ENCODE data around the gene CSTF2T. TPM values are rescaled to one million over a fixed set of nuclear protein-coding genes. Genes with fewer than 3 reads are reported as not detected.

The CSTF2T gene
- total and polyA plus RNA-seq, 2 donors (not counting 3 experiments of a cell fraction or from before 2014, with no cell fraction given) = 4.8 to 19.8 TPM

- no peak for TF ChIP-seq POLR2A (IDR thresholded peaks at IDR 0.05; ENCODE audit: low read depth, low read length)
- TF ChIP-seq EZH2 (IDR thresholded peaks at IDR 0.05; ENCODE audit: borderline replicate concordance, low read depth, low read length, severe bottlenecking) = no peak
- no peak for TF ChIP-seq MYC (IDR thresholded peaks at IDR 0.05; ENCODE audit: low read depth, low read length)
- TF ChIP-seq, protein P1, sequence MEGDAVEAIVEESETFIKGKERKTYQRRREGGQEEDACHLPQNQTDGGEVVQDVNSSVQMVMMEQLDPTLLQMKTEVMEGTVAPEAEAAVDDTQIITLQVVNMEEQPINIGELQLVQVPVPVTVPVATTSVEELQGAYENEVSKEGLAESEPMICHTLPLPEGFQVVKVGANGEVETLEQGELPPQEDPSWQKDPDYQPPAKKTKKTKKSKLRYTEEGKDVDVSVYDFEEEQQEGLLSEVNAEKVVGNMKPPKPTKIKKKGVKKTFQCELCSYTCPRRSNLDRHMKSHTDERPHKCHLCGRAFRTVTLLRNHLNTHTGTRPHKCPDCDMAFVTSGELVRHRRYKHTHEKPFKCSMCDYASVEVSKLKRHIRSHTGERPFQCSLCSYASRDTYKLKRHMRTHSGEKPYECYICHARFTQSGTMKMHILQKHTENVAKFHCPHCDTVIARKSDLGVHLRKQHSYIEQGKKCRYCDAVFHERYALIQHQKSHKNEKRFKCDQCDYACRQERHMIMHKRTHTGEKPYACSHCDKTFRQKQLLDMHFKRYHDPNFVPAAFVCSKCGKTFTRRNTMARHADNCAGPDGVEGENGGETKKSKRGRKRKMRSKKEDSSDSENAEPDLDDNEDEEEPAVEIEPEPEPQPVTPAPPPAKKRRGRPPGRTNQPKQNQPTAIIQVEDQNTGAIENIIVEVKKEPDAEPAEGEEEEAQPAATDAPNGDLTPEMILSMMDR (IDR thresholded peaks at IDR 0.05; ENCODE audit: extremely low read depth in 1 of 2, insufficient read depth in 1 of 2, low read depth in 1 of 2, low read length in 2 of 2) = no peak
- no peak for TF ChIP-seq JUN (IDR thresholded peaks at IDR 0.05; ENCODE audit: borderline replicate concordance, insufficient read depth, insufficient read length, low read depth)
- TF ChIP-seq GATA2 (IDR thresholded peaks at IDR 0.05; ENCODE audit: insufficient read depth, insufficient read length, low read depth, low read length) = no peak
- no peak for TF ChIP-seq POLR2AphosphoS5 (IDR thresholded peaks at IDR 0.05; ENCODE audit: insufficient read depth, low read depth, low read length)
- TF ChIP-seq MAX (IDR thresholded peaks at IDR 0.05; ENCODE audit: insufficient read depth, insufficient read length) = no peak
- no peak for TF ChIP-seq FOS (IDR thresholded peaks at IDR 0.05; ENCODE audit: borderline replicate concordance, insufficient read depth, low read length)
- intact Hi-C loops (cut with micrococcal nuclease) = no loop called here
- H3K36me3 ChIP-seq (ENCODE audit: control insufficient read depth in 2 of 2, extremely low read depth in 1 of 2, insufficient read depth in 2 of 2, low read length in 2 of 2) = no peaks in the 10 kb centered on the region
- FAIRE-seq = no peak
- no peaks in the 10 kb centered on the region for H3K4me1 ChIP-seq (ENCODE audit: control insufficient read depth, extremely low read depth, insufficient read depth, low read length)
- no peaks in the 10 kb centered on the region for H4K20me1 ChIP-seq (replicated peaks; ENCODE audit: control insufficient read depth, extremely low read depth, insufficient read depth, low read length)
- no peak overlapping the region for H2AFZ ChIP-seq (ENCODE audit: low read depth, low read length)
- no peak for DNase-seq (ENCODE audit: low read depth, low spot score)
- no peak overlapping the region for H3K27ac ChIP-seq (ENCODE audit: insufficient read depth, low read depth, low read length)
- H3K4me3 ChIP-seq (replicated peaks in 1 of 3; ENCODE audit: insufficient read depth in 1 of 3, low read depth in 1 of 3, low read length in 3 of 3) = no peak overlapping the region
- no peak overlapping the region for H3K4me2 ChIP-seq (ENCODE audit: insufficient read depth, low read length)
- H3K9ac ChIP-seq (replicated peaks; ENCODE audit: extremely low read depth, insufficient read depth, low read length) = no peak overlapping the region
- no TSS peak for BruUV-seq (replicated peaks)
- H3K79me2 ChIP-seq (ENCODE audit: control insufficient read depth, insufficient read depth, low read length) = no peaks in the 10 kb centered on the region
- no peaks in the 10 kb centered on the region for H3K9me3 ChIP-seq (replicated peaks; ENCODE audit: control insufficient read depth, insufficient read depth, low read length)
- dilution Hi-C loops (cut with MboI; ENCODE audit: extremely low pct_ligation_motif_present, low sequenced_read_pairs) = no loop called here
- POLR2A ChIA-PET = no interaction called here
- CTCF ChIA-PET = no interaction called here
- H3K9me1 ChIP-seq (replicated peaks; ENCODE audit: control insufficient read depth, extremely low read depth, insufficient read depth, low read length) = no peaks in the 10 kb centered on the region
- H3K27me3 ChIP-seq (ENCODE audit: control insufficient read depth in 2 of 2, insufficient read depth in 2 of 2, low read length in 2 of 2) = peaks cover 4 to 24% of the 10 kb centered on the region in 2 experiments
These were observed 8.5 kb upstream of the CSTF2T start for GRCh38 chr10:51707821-51708424.

Measured in endothelial cell of umbilical vein (primary cell).